ENCODE measurements around the gene FBXL16. TPM values are rescaled to one million over a fixed set of nuclear protein-coding genes. Genes with fewer than 3 reads are reported as not detected.

The FBXL16 gene
- total and polyA plus RNA-seq, 2 donors (not counting 3 experiments of a cell fraction or from before 2014, with no cell fraction given), result 0.07 to 0.22 TPM

GRCh38 chr16:681746-682427 lies 23.7 kb downstream of the FBXL16 start:
- H2AFZ ChIP-seq (ENCODE audit: low read depth, low read length), result no peak overlapping the region
- POLR2A ChIA-PET, result no interaction called here
- peak overlapping the region; percentile 66 for H3K4me2 ChIP-seq (ENCODE audit: insufficient read depth, low read length)
- peaks cover 7 to 19% of the 10 kb centered on the region in 2 experiments for H3K36me3 ChIP-seq (ENCODE audit: control insufficient read depth in 2 of 2, extremely low read depth in 1 of 2, insufficient read depth in 2 of 2, low read length in 2 of 2)
- no peaks in the 10 kb centered on the region for H3K27me3 ChIP-seq (ENCODE audit: control insufficient read depth in 2 of 2, insufficient read depth in 2 of 2, low read length in 2 of 2)
- BruUV-seq (replicated peaks), result TSS peak; percentile 43
- DNase-seq (ENCODE audit: low read depth, low spot score) (no peak), FAIRE-seq (no peak)
- no peaks in the 10 kb centered on the region for H3K9me1 ChIP-seq (replicated peaks; ENCODE audit: control insufficient read depth, extremely low read depth, insufficient read depth, low read length)
- H3K9me3 ChIP-seq (replicated peaks; ENCODE audit: control insufficient read depth, insufficient read depth, low read length), result no peaks in the 10 kb centered on the region
- H3K79me2 ChIP-seq (ENCODE audit: control insufficient read depth, insufficient read depth, low read length), result peaks cover 31% of the 10 kb centered on the region
- TF ChIP-seq EZH2 (IDR thresholded peaks at IDR 0.05; ENCODE audit: borderline replicate concordance, low read depth, low read length, severe bottlenecking) (no peak), MYC (IDR thresholded peaks at IDR 0.05; ENCODE audit: low read depth, low read length) (no peak), FOS (IDR thresholded peaks at IDR 0.05; ENCODE audit: borderline replicate concordance, insufficient read depth, low read length) (no peak), CTCF (IDR thresholded peaks at IDR 0.05; ENCODE audit: extremely low read depth in 1 of 2, insufficient read depth in 1 of 2, low read depth in 1 of 2, low read length in 2 of 2) (no peak), JUN (IDR thresholded peaks at IDR 0.05; ENCODE audit: borderline replicate concordance, insufficient read depth, insufficient read length, low read depth) (no peak), GATA2 (IDR thresholded peaks at IDR 0.05; ENCODE audit: insufficient read depth, insufficient read length, low read depth, low read length) (no peak), POLR2A (IDR thresholded peaks at IDR 0.05; ENCODE audit: low read depth, low read length) (no peak), POLR2AphosphoS5 (IDR thresholded peaks at IDR 0.05; ENCODE audit: insufficient read depth, low read depth, low read length) (no peak), MAX (IDR thresholded peaks at IDR 0.05; ENCODE audit: insufficient read depth, insufficient read length) (no peak)
- H4K20me1 ChIP-seq (replicated peaks; ENCODE audit: control insufficient read depth, extremely low read depth, insufficient read depth, low read length), result no peaks in the 10 kb centered on the region
- H3K27ac ChIP-seq (ENCODE audit: insufficient read depth, low read depth, low read length), result no peak overlapping the region
- no peak overlapping the region for H3K4me3 ChIP-seq (replicated peaks in 1 of 3; ENCODE audit: insufficient read depth in 1 of 3, low read depth in 1 of 3, low read length in 3 of 3)
- dilution Hi-C loops (cut with MboI; ENCODE audit: extremely low pct_ligation_motif_present, low sequenced_read_pairs) (no loop called here), intact Hi-C loops (cut with micrococcal nuclease) (no loop called here)
- H3K4me1 ChIP-seq (ENCODE audit: control insufficient read depth, extremely low read depth, insufficient read depth, low read length), result peaks cover 20% of the 10 kb centered on the region
- H3K9ac ChIP-seq (replicated peaks; ENCODE audit: extremely low read depth, insufficient read depth, low read length), result no peak overlapping the region
- CTCF ChIA-PET, result interaction anchor here (0.8 to 1.8 kb wide), 4 partner anchors 15 to 289 kb away, joined by 3 to 5 read pairs (median 4); no protein-coding TSS in a partner anchor
